ENCODE measurements around the gene HOXB7.

GRCh38 chr17:48567646-48568354, 43.0 kb downstream of the HOXB7 start:
- no peak for TF ChIP-seq CTCF (IDR thresholded peaks at IDR 0.05)
- no peak for TF ChIP-seq CBFB (CRISPR knock-in tag; IDR thresholded peaks at IDR 0.05; ENCODE audit: low read depth)
- TF ChIP-seq MAX (CRISPR knock-in tag; IDR thresholded peaks at IDR 0.05) = no peak
- no peak for TF ChIP-seq ZNF317 (CRISPR knock-in tag; IDR thresholded peaks at IDR 0.05; ENCODE audit: borderline replicate concordance, low read depth)
- no peak for TF ChIP-seq ZNF219 (CRISPR knock-in tag; IDR thresholded peaks at IDR 0.05; ENCODE audit: borderline replicate concordance)
- no peak for TF ChIP-seq PRDM15 (CRISPR knock-in tag; IDR thresholded peaks at IDR 0.05)
- no peak for TF ChIP-seq RORB (CRISPR knock-in tag; IDR thresholded peaks at IDR 0.05)
- no peak for TF ChIP-seq TEAD4 (CRISPR knock-in tag; IDR thresholded peaks at IDR 0.05)
- TF ChIP-seq ZNF281 (CRISPR knock-in tag; IDR thresholded peaks at IDR 0.05) = no peak
- TF ChIP-seq USF2 (CRISPR knock-in tag; IDR thresholded peaks at IDR 0.05) = no peak
- no peak for TF ChIP-seq ATF3 (CRISPR knock-in tag; conservative IDR thresholded peaks at IDR 0.05)
- TF ChIP-seq HMGXB4 (CRISPR knock-in tag; IDR thresholded peaks at IDR 0.05) = no peak
- no peak for TF ChIP-seq CREB1 (CRISPR knock-in tag; IDR thresholded peaks at IDR 0.05)
